A673 (cell line): Measurements from ENCODE around the gene PER3.

Experiments
- CTCF ChIP-seq: fragments of 300-800, 200-600 bp; sonication (generic); conservative IDR thresholded peaks from 2 replicates; pipeline ENCODE4 v1.5.1; 2017; ENCODE audit warnings: low read depth, mild to moderate bottlenecking, antibody characterized with exemption, low read length, moderate library complexity, mixed read lengths
- EZH2 ChIP-seq: fragments of 200-600 bp; sonication (generic); IDR thresholded peaks from 2 replicates; pipeline ENCODE4 v1.6.1; 2017; ENCODE audit warnings: borderline replicate concordance, low read depth, mild to moderate bottlenecking, mixed read lengths, antibody characterized with exemption, low read length; ENCODE audit not compliant: poor library complexity, severe bottlenecking

DNA sequence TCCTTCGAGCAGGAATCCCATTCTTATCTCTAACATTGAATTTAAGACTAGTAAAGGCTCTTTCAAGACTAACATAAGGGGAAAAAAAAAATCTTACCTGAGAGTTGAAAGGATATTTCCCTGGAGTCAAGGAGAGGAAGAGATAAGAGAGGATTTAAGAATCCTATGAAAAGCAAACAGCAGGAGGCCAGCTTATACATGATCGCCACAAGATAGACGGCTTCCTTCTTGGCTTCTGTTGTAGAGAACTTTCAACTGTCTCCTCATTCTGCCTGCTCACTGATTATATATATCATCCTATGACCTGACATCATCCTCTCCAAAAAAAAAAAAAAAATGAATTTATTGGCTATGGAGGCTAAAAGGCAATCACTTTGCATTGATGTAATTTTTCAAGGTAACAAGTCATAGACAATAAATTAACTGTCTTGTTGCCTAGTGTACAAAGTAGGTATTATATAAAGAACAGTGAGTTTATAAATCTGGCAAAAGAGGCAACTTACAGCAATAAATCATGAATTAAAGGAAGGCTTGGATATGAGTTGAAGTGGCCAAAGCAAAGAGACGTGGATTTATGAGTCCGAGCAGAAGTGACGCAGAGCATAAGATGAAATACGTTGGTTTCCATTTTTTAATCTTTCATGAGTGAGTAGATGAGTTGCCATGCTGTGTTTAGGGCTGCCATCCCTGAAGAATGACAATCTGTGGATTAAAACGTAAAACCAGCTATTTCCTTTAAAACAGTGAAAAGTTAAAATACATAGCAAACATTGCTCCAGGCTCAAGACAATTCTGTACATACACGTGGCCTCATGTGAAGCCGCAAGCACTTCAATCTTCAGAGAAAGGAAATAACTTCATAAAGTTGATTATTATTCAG, 69.0 kb downstream of the PER3 start, which contains the start of gene UTS2:
- TF ChIP-seq CTCF (no peak), EZH2 (no peak)
